ENCODE data around the gene AK9.

GRCh38 chr6:109485266-109485935 lies 205.6 kb downstream of the AK9 start:
- no peak for TF ChIP-seq POLR2AphosphoS5 (IDR thresholded peaks at IDR 0.05; ENCODE audit: low read depth, low read length)
- TF ChIP-seq REST (IDR thresholded peaks at IDR 0.05; ENCODE audit: insufficient read depth in 1 of 2, low read depth in 2 of 2, low read length in 2 of 2), result no peak
